HepG2 (cell line): ENCODE measurements around the gene MPPE1. TPM values are rescaled to one million over a fixed set of nuclear protein-coding genes. Genes with fewer than 3 reads are reported as not detected.

Experiments used
- HHEX ChIP-seq: IDR thresholded peaks from 2 replicates; pipeline ENCODE4 v1.6.1; 2016; ENCODE audit warnings: control low read depth
- KDM1A ChIP-seq: IDR thresholded peaks from 2 replicates; pipeline ENCODE4 v1.6.1; 2016; ENCODE audit warnings: missing compliant biosample characterization
- MAFK ChIP-seq, 2 experiments: IDR thresholded peaks in 1 of 2; conservative IDR thresholded peaks in 1 of 2; 2 replicates each; pipeline ENCODE4 v1.6.1; 2011; ENCODE audit warnings: improper control_type of control experiment in 2 of 2, low read length in 2 of 2
- NR2F2 ChIP-seq: IDR thresholded peaks from 2 replicates; pipeline ENCODE4 v1.6.1; 2012; ENCODE audit warnings: low read depth, inconsistent platforms, borderline replicate concordance
- REXO4 ChIP-seq: sonication (generic); formaldehyde crosslinking; IDR thresholded peaks from 2 replicates; pipeline ENCODE4 v1.8.0; 2022; ENCODE audit warnings: missing genetic modification reagents, mild to moderate bottlenecking, borderline replicate concordance
- SIN3A ChIP-seq: IDR thresholded peaks from 2 replicates; pipeline ENCODE4 v1.6.1; 2011; ENCODE audit warnings: low read depth, mild to moderate bottlenecking, control low read depth, low read length, borderline replicate concordance
- ZBTB42 ChIP-seq: sonication (generic); formaldehyde crosslinking; IDR thresholded peaks from 2 replicates; pipeline ENCODE4 v1.5.0; 2020; ENCODE audit warnings: mild to moderate bottlenecking, missing genetic modification reagents
- ZKSCAN5 ChIP-seq: sonication (generic); formaldehyde crosslinking; IDR thresholded peaks from 2 replicates; pipeline ENCODE4 v1.5.1; 2020; ENCODE audit warnings: mild to moderate bottlenecking, missing genetic modification reagents
- ZNF205 ChIP-seq: IDR thresholded peaks from 2 replicates; pipeline ENCODE4 v1.6.1; 2018; ENCODE audit warnings: missing biosample characterization, missing genetic modification reagents
- ZNF563 ChIP-seq: sonication (generic); formaldehyde crosslinking; IDR thresholded peaks from 2 replicates; pipeline ENCODE4 v1.8.0; 2022; ENCODE audit warnings: mild to moderate bottlenecking, moderate library complexity, missing genetic modification reagents
- ZNF660 ChIP-seq: sonication (generic); formaldehyde crosslinking; IDR thresholded peaks from 2 replicates; pipeline ENCODE4 v1.5.1; 2020; ENCODE audit warnings: mild to moderate bottlenecking, low read depth, missing genetic modification reagents, borderline replicate concordance
- ZNF670 ChIP-seq: sonication (generic); formaldehyde crosslinking; IDR thresholded peaks from 2 replicates; pipeline ENCODE4 v1.8.0; 2022; ENCODE audit warnings: mild to moderate bottlenecking, missing genetic modification reagents, borderline replicate concordance
- polyA plus RNA-seq, 8 experiments: library from polyadenylated mRNA; depleted of rRNA in 3 of 8; stranded (reverse) in 7 of 8; unstranded in 1 of 8; fragments of >200 nt; fragmentation: Illumina TruSeq in 4 of 8; extraction: Trizol in 4 of 8; gene quantifications; 2 replicates each; pipeline versions ENCODE4 v1.2.1 to v1.2.3, GENCODE V29; 2011 to 2016; ENCODE audit warnings: low read depth in 4 of 8, missing spikeins in 1 of 8, mixed read lengths in 1 of 8; ENCODE audit not compliant: insufficient read depth in 1 of 8
- total RNA-seq, 5 experiments: library from RNA; depleted of rRNA; stranded (reverse); fragments of >200 nt; fragmentation: Illumina TruSeq; extraction: Trizol; gene quantifications; 2 replicates each; pipeline ENCODE4 v1.2.3, GENCODE V29; 2016; ENCODE audit warnings: low read depth in 1 of 5
- TF ChIP-seq, protein P1 (sequence below): sonication (generic); formaldehyde crosslinking; IDR thresholded peaks from 2 replicates; pipeline ENCODE4 v1.4.0; 2020; ENCODE audit warnings: missing genetic modification reagents, borderline replicate concordance
- TF ChIP-seq, protein P2 (sequence below): sonication (generic); formaldehyde crosslinking; IDR thresholded peaks from 2 replicates; pipeline ENCODE4 v1.5.1; 2020; ENCODE audit warnings: missing genetic modification reagents, mild to moderate bottlenecking, borderline replicate concordance
- TF ChIP-seq, protein P3 (sequence below): IDR thresholded peaks from 2 replicates; pipeline ENCODE4 v1.4.0; 2020; ENCODE audit warnings: mild to moderate bottlenecking, missing genetic modification reagents
- TF ChIP-seq, protein P4 (sequence below), 2 experiments: sonication (generic) in 1 of 2; formaldehyde crosslinking in 1 of 2; IDR thresholded peaks; 2 replicates each; pipeline versions ENCODE4 v1.6.1 to v1.9.0; 2014 to 2022; ENCODE audit warnings: antibody characterized with exemption in 1 of 2, borderline replicate concordance in 1 of 2, inconsistent platforms in 1 of 2, low read depth in 1 of 2, missing genetic modification reagents in 1 of 2

Gene MPPE1
- total and polyA plus RNA-seq, 2 of the 13 experiments (the other 11 are each of a cell fraction or from before 2014, with no cell fraction given), result 9.6 to 11.9 TPM

DNA sequence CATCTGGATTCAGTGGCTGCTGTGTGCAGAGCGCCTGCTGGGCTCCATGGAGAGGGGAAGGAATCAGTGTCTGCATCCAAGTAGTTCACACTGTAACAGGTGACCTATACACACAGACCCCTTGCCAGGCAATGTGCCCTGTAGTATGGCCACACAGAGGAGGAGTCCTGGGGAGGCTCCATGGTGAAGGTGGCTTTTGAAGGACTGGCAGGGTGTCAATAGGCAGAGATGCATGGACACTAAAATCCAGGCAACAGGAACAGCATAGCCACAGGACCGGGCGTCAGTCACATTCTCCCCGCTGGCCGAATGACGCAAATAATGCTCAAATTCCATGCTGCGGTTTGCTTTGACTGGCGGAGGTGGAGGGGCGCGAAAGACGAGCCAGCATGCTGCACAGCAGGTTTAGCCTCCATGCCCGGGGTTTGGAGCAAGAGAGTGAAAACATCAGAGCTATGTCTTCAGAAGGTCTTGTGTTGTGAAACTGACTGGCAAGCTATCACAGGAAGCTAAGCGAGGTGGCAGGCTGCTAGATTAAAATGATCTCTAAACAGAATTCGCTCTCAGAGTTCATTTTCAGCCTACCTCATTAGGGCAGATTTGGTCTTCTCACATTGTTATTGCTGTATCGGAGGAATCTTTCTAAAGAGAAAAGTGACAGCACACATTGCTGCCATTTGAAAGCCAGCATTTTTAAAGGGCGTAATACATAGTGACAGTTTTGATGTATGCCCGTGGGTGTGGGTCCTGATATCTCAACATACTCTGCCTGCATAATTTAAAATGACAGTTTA lies 58.1 kb downstream of the MPPE1 start (continued):
- TF ChIP-seq, protein P1, sequence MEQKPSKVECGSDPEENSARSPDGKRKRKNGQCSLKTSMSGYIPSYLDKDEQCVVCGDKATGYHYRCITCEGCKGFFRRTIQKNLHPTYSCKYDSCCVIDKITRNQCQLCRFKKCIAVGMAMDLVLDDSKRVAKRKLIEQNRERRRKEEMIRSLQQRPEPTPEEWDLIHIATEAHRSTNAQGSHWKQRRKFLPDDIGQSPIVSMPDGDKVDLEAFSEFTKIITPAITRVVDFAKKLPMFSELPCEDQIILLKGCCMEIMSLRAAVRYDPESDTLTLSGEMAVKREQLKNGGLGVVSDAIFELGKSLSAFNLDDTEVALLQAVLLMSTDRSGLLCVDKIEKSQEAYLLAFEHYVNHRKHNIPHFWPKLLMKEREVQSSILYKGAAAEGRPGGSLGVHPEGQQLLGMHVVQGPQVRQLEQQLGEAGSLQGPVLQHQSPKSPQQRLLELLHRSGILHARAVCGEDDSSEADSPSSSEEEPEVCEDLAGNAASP, result no peak
- TF ChIP-seq REXO4, result no peak
- TF ChIP-seq NR2F2, result no peak
- TF ChIP-seq SIN3A, result no peak
- TF ChIP-seq, protein P2, sequence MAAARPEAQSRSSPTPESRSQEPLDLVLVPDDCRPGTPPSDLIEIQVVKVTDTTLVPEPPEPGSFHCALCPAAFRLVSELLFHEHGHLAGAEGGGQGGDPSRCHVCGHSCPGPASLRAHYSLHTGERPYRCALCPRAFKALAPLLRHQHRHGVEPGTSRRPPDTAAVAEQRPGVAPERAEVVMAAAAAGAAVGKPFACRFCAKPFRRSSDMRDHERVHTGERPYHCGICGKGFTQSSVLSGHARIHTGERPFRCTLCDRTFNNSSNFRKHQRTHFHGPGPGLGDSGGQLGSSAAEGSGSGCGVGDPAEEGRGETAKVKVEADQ (CRISPR knock-in tag), result no peak
- TF ChIP-seq ZBTB42, result no peak
- TF ChIP-seq ZNF563 (CRISPR knock-in tag), result no peak
- no peak for TF ChIP-seq ZNF660
- no peak for TF ChIP-seq ZKSCAN5
- TF ChIP-seq, protein P3, sequence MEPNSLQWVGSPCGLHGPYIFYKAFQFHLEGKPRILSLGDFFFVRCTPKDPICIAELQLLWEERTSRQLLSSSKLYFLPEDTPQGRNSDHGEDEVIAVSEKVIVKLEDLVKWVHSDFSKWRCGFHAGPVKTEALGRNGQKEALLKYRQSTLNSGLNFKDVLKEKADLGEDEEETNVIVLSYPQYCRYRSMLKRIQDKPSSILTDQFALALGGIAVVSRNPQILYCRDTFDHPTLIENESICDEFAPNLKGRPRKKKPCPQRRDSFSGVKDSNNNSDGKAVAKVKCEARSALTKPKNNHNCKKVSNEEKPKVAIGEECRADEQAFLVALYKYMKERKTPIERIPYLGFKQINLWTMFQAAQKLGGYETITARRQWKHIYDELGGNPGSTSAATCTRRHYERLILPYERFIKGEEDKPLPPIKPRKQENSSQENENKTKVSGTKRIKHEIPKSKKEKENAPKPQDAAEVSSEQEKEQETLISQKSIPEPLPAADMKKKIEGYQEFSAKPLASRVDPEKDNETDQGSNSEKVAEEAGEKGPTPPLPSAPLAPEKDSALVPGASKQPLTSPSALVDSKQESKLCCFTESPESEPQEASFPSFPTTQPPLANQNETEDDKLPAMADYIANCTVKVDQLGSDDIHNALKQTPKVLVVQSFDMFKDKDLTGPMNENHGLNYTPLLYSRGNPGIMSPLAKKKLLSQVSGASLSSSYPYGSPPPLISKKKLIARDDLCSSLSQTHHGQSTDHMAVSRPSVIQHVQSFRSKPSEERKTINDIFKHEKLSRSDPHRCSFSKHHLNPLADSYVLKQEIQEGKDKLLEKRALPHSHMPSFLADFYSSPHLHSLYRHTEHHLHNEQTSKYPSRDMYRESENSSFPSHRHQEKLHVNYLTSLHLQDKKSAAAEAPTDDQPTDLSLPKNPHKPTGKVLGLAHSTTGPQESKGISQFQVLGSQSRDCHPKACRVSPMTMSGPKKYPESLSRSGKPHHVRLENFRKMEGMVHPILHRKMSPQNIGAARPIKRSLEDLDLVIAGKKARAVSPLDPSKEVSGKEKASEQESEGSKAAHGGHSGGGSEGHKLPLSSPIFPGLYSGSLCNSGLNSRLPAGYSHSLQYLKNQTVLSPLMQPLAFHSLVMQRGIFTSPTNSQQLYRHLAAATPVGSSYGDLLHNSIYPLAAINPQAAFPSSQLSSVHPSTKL (CRISPR knock-in tag), result peak; percentile 59
- TF ChIP-seq ZNF670, result no peak
- TF ChIP-seq MAFK (conservative IDR thresholded peaks at IDR 0.05 in 1 of 2, IDR thresholded peaks at IDR 0.05 in 1 of 2; ENCODE audit: low read length in 2 of 2), result no peak
- TF ChIP-seq KDM1A (CRISPR knock-in tag), result 0 out of 2 replicates have a peak, but pooled peaks have one; percentile 28
- 0 out of 2 replicates have a peak, but pooled peaks have one; percentile 19 for TF ChIP-seq ZNF205 (CRISPR knock-in tag)
- TF ChIP-seq, protein P4, sequence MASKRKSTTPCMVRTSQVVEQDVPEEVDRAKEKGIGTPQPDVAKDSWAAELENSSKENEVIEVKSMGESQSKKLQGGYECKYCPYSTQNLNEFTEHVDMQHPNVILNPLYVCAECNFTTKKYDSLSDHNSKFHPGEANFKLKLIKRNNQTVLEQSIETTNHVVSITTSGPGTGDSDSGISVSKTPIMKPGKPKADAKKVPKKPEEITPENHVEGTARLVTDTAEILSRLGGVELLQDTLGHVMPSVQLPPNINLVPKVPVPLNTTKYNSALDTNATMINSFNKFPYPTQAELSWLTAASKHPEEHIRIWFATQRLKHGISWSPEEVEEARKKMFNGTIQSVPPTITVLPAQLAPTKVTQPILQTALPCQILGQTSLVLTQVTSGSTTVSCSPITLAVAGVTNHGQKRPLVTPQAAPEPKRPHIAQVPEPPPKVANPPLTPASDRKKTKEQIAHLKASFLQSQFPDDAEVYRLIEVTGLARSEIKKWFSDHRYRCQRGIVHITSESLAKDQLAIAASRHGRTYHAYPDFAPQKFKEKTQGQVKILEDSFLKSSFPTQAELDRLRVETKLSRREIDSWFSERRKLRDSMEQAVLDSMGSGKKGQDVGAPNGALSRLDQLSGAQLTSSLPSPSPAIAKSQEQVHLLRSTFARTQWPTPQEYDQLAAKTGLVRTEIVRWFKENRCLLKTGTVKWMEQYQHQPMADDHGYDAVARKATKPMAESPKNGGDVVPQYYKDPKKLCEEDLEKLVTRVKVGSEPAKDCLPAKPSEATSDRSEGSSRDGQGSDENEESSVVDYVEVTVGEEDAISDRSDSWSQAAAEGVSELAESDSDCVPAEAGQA (IDR thresholded peaks at IDR 0.05; ENCODE audit: low read depth), result no peak; the same call in 1 of the 2 replicates
- TF ChIP-seq, protein P4 (CRISPR knock-in tag; IDR thresholded peaks at IDR 0.05; ENCODE audit: borderline replicate concordance), result no peak
- TF ChIP-seq HHEX (CRISPR knock-in tag), result no peak
